Thyroid gland (tissue), 4 donors: ENCODE measurements around the gene HIVEP3. TPM values are rescaled to one million over a fixed set of nuclear protein-coding genes. Genes with fewer than 3 reads are reported as not detected.

ENCODE experiments used
- DNase-seq, 2 donors: peaks; one replicate each; pipeline ENCODE4 v3.0.0-alpha.2; 2019
- H3K27ac ChIP-seq, 3 donors: fragments of 200-600 bp; sonication (generic); 1 replicate in 2 of 3; 2 replicates in 1 of 3; pipeline ENCODE4 v1.5.1; 2016 to 2019; ENCODE audit warnings: mild to moderate bottlenecking in 1 of 3, moderate library complexity in 1 of 3
- H3K27me3 ChIP-seq: fragments of 200-600 bp; sonication (generic); one replicate; pipeline ENCODE4 v1.5.1; 2019
- H3K36me3 ChIP-seq, 2 donors: fragments of 200-600 bp; sonication (generic); one replicate each; pipeline ENCODE4 v1.5.1; 2016 to 2019
- H3K4me1 ChIP-seq, 2 donors: fragments of 200-600 bp; sonication (generic); one replicate each; pipeline ENCODE4 v1.5.1; 2017 to 2019
- H3K4me3 ChIP-seq, 3 donors: fragments of 200-600 bp; sonication (generic); replicated peaks in 1 of 3; 1 replicate in 2 of 3; 2 replicates in 1 of 3; pipeline ENCODE4 v1.5.1; 2016; ENCODE audit warnings: mild to moderate bottlenecking in 1 of 3
- H3K9me3 ChIP-seq: fragments of 200-600 bp; sonication (generic); one replicate; pipeline ENCODE4 v1.5.1; 2017
- CTCF ChIP-seq, 6 experiments: fragments of 200-600 bp in 3 of 6; fragments of 450-650 bp in 3 of 6; sonication (generic) in 3 of 6; IDR thresholded peaks; one replicate each; pipeline ENCODE4 v1.5.1; 2016 to 2019; ENCODE audit warnings: antibody characterized with exemption in 6 of 6, mild to moderate bottlenecking in 2 of 6, inconsistent platforms in 1 of 6, moderate library complexity in 1 of 6
- POLR2A ChIP-seq, 2 donors: fragments of 450-650 bp; IDR thresholded peaks; one replicate each; pipeline ENCODE4 v1.6.1; 2017; ENCODE audit warnings: antibody characterized with exemption in 2 of 2, mild to moderate bottlenecking in 2 of 2, moderate library complexity in 1 of 2
- WGBS, 2 donors: methylation state at CpG; one replicate each; pipeline ENCODE4 v1.1.5; 2017; 5-methylcytosine and 5-hydroxymethylcytosine counted together
- intact Hi-C: fragments of 100-400 bp; cut with DNase I; formaldehyde crosslinking; loops from one replicate; pipeline ENCODE4 v1.15.1; 2023
- total RNA-seq, 4 donors: library from RNA; depleted of rRNA; stranded (reverse); fragments of >200 nt; gene quantifications; one replicate each; pipeline ENCODE4 v1.2.3, GENCODE V29; 2016

HIVEP3 gene
- total RNA-seq, 4 donors from 2014 or later, result 9.7 to 13.5 (median 12.5) TPM

- TF ChIP-seq CTCF (IDR thresholded peaks at IDR 0.05), result no peak
- Histone ChIP-seq H3K4me1 (peaks cover 0 to 9% of the 10 kb centered on the region in 2 donors), H3K36me3 (no peaks in the 10 kb centered on the region), H3K9me3 (no peaks in the 10 kb centered on the region), H3K4me3 (no peak overlapping the region), H3K27me3 (no peaks in the 10 kb centered on the region), H3K27ac (no peak overlapping the region)
- DNase-seq, result no peak
- intact Hi-C loops, result no loop called here
- WGBS, 2 donors, result 94 to 96% methylated on average over 12 of the region's 12 CpGs
Observed at GRCh38 chr1:41711581-41711980, 207.1 kb downstream of the HIVEP3 start.

GRCh38 chr1:41710980-41711379, 207.7 kb downstream of the HIVEP3 start:
- H3K4me1 ChIP-seq, result peaks cover 0 to 9% of the 10 kb centered on the region in 2 donors
- DNase-seq, result no peak
- TF ChIP-seq POLR2A (IDR thresholded peaks at IDR 0.05) (no peak), CTCF (IDR thresholded peaks at IDR 0.05) (no peak)
- H3K27me3 ChIP-seq, result no peaks in the 10 kb centered on the region
- WGBS, 2 donors, result 93% methylated on average over 8 to 9 of the region's 9 CpGs
- no peaks in the 10 kb centered on the region for H3K36me3 ChIP-seq
- intact Hi-C loops, result no loop called here
- H3K4me3 ChIP-seq, result no peak overlapping the region
- no peaks in the 10 kb centered on the region for H3K9me3 ChIP-seq
- H3K27ac ChIP-seq, result no peak overlapping the region

GRCh38 chr1:41709873-41710272, 208.8 kb downstream of the HIVEP3 start:
- intact Hi-C loops, result no loop called here
- peaks cover 0 to 9% of the 10 kb centered on the region in 2 donors for H3K4me1 ChIP-seq
- H3K9me3 ChIP-seq, result no peaks in the 10 kb centered on the region
- WGBS, 2 donors, result 94 to 95% methylated on average over 4 of the region's 4 CpGs
- DNase-seq, result no peak
- no peaks in the 10 kb centered on the region for H3K27me3 ChIP-seq
- TF ChIP-seq POLR2A (IDR thresholded peaks at IDR 0.05) (no peak), CTCF (IDR thresholded peaks at IDR 0.05) (no peak)
- H3K4me3 ChIP-seq, result no peak overlapping the region
- no peaks in the 10 kb centered on the region for H3K36me3 ChIP-seq
- no peak overlapping the region for H3K27ac ChIP-seq

- no peaks in the 10 kb centered on the region for H3K9me3 ChIP-seq
- intact Hi-C loops, result no loop called here
Observed at GRCh38 chr1:41709331-41709730, 209.4 kb downstream of the HIVEP3 start.

GRCh38 chr1:41708332-41708731, 210.4 kb downstream of the HIVEP3 start:
- no peaks in the 10 kb centered on the region for H3K9me3 ChIP-seq
- WGBS, 2 donors, result 88 to 94% methylated on average over 2 of the region's 2 CpGs
- DNase-seq, result no peak
- H3K27me3 ChIP-seq, result no peaks in the 10 kb centered on the region
- TF ChIP-seq POLR2A (IDR thresholded peaks at IDR 0.05), result no peak
- TF ChIP-seq CTCF (IDR thresholded peaks at IDR 0.05), result no peak
- H3K36me3 ChIP-seq, result no peaks in the 10 kb centered on the region
- no peak overlapping the region for H3K27ac ChIP-seq
- H3K4me3 ChIP-seq, result no peak overlapping the region
- peaks cover 0 to 5% of the 10 kb centered on the region in 2 donors for H3K4me1 ChIP-seq
- intact Hi-C loops, result no loop called here

More at GRCh38 chr1:41709331-41709730, 209.4 kb downstream of the HIVEP3 start:
- TF ChIP-seq CTCF (IDR thresholded peaks at IDR 0.05) (no peak), POLR2A (IDR thresholded peaks at IDR 0.05) (no peak)
- no peak for DNase-seq
- Histone ChIP-seq H3K36me3 (no peaks in the 10 kb centered on the region), H3K27me3 (no peaks in the 10 kb centered on the region), H3K4me1 (peaks cover 0 to 9% of the 10 kb centered on the region in 2 donors), H3K27ac (no peak overlapping the region), H3K4me3 (no peak overlapping the region)
- 91 to 94% methylated on average over 4 of the region's 4 CpGs for WGBS, 2 donors
